Smooth muscle cell (in vitro differentiated cells): ENCODE results near the gene F8. TPM values are rescaled to one million over a fixed set of nuclear protein-coding genes. Genes with fewer than 3 reads are reported as not detected.
A peak's percentile ranks its signal among the peaks of the same experiment; 100 is the strongest.

Source experiments
- DNase-seq: peaks from one replicate; lab custom pipeline; 2025; ENCODE audit not compliant: unreplicated experiment; lab: John Stamatoyannopoulos, UW
- H2AFZ ChIP-seq: fragments of 200-600 bp; sonication (generic); 2 replicates; pipeline ENCODE4 v1.6.0; 2016; ENCODE audit warnings: antibody characterized with exemption, low read depth, mild to moderate bottlenecking
- H3F3A ChIP-seq: fragments of 200-600 bp; sonication (generic); 2 replicates; pipeline ENCODE4 v1.6.0; 2017; ENCODE audit warnings: antibody characterized with exemption, low read depth
- H3K27ac ChIP-seq: fragments of 200-600 bp; sonication (generic); 2 replicates; pipeline ENCODE4 v1.5.1; 2016; ENCODE audit warnings: low read depth, mild to moderate bottlenecking
- H3K27me3 ChIP-seq: fragments of 200-600 bp; sonication (generic); 2 replicates; pipeline ENCODE4 v1.6.1; 2016; ENCODE audit warnings: low read depth, mild to moderate bottlenecking
- H3K36me3 ChIP-seq: fragments of 200-600 bp; sonication (generic); 2 replicates; pipeline ENCODE4 v1.5.1; 2016; ENCODE audit warnings: low read depth
- H3K4me1 ChIP-seq: fragments of 200-600 bp; sonication (generic); 2 replicates; pipeline ENCODE4 v1.5.1; 2016; ENCODE audit warnings: low read depth
- H3K4me2 ChIP-seq: fragments of 200-600 bp; sonication (generic); 2 replicates; pipeline ENCODE4 v1.6.0; 2016; ENCODE audit warnings: mild to moderate bottlenecking
- H3K4me3 ChIP-seq: fragments of 200-600 bp; sonication (generic); 2 replicates; pipeline ENCODE4 v1.5.1; 2016; ENCODE audit warnings: mild to moderate bottlenecking
- H3K79me2 ChIP-seq: fragments of 200-600 bp; sonication (generic); 2 replicates; pipeline ENCODE4 v1.6.0; 2016; ENCODE audit warnings: low read depth, mild to moderate bottlenecking
- H3K9ac ChIP-seq: fragments of 200-600 bp; sonication (generic); 2 replicates; pipeline ENCODE4 v1.6.0; 2016; ENCODE audit warnings: low read depth
- H3K9me3 ChIP-seq: fragments of 200-600 bp; sonication (generic); replicated peaks from 2 replicates; pipeline ENCODE4 v1.5.1; 2016; ENCODE audit warnings: low read depth
- H4K20me1 ChIP-seq: fragments of 200-600 bp; sonication (generic); 2 replicates; pipeline ENCODE4 v1.6.0; 2016; ENCODE audit warnings: low read depth
- CTCF ChIP-seq: fragments of 200-600 bp; sonication (generic); IDR thresholded peaks from 2 replicates; pipeline ENCODE4 v1.5.1; 2017; ENCODE audit warnings: borderline replicate concordance, mild to moderate bottlenecking, antibody characterized with exemption; ENCODE audit not compliant: insufficient read depth, poor library complexity, severe bottlenecking
- WGBS: methylation state at CpG from one replicate; pipeline ENCODE4 v1.1.7; 2016; ENCODE audit warnings: low lambda C conversion rate; 5-methylcytosine and 5-hydroxymethylcytosine counted together
- polyA plus RNA-seq: library from polyadenylated mRNA; unstranded; fragments of >200 nt; fragmentation: Nextera tagmentation; extraction: Ambion mirVana; gene quantifications from 2 replicates; pipeline ENCODE4 v1.2.1, GENCODE V29; 2016
- total RNA-seq: library from RNA; depleted of rRNA; stranded (reverse); fragments of >200 nt; gene quantifications from 2 replicates; pipeline ENCODE4 v1.2.3, GENCODE V29; 2014

F8 gene
- total and polyA plus RNA-seq, 2 experiments from 2014 or later: 1.9 to 3.3 TPM

- Histone ChIP-seq H3K9me3 (no peaks in the 10 kb centered on the region), H3K27me3 (no peaks in the 10 kb centered on the region), H3K4me1 (no peaks in the 10 kb centered on the region), H2AFZ (no peak overlapping the region), H3K9ac (no peak overlapping the region), H3K27ac (no peak overlapping the region), H3F3A (no peaks in the 10 kb centered on the region), H3K79me2 (no peaks in the 10 kb centered on the region), H4K20me1 (no peaks in the 10 kb centered on the region), H3K4me3 (no peak overlapping the region), H3K36me3 (no peaks in the 10 kb centered on the region), H3K4me2 (no peak overlapping the region)
- no peak for DNase-seq
- no peak for TF ChIP-seq CTCF
Measured at GRCh38 chrX:154855256-154855655, 167.3 kb downstream of the F8 start.

- Histone ChIP-seq H4K20me1 (no peaks in the 10 kb centered on the region), H3K36me3 (no peaks in the 10 kb centered on the region), H3K4me2 (no peak overlapping the region), H3K9ac (no peak overlapping the region), H2AFZ (no peak overlapping the region), H3K27ac (no peak overlapping the region), H3K4me1 (no peaks in the 10 kb centered on the region), H3F3A (no peaks in the 10 kb centered on the region), H3K79me2 (no peaks in the 10 kb centered on the region), H3K4me3 (no peak overlapping the region), H3K27me3 (no peaks in the 10 kb centered on the region), H3K9me3 (peaks cover 3% of the 10 kb centered on the region)
- TF ChIP-seq CTCF: no peak
- DNase-seq: no peak
- WGBS: 72% methylated on average over 1 of the region's 1 CpG
Measured at GRCh38 chrX:154850957-154851611, 171.4 kb downstream of the F8 start.

GRCh38 chrX:154840856-154841255, 181.7 kb downstream of the F8 start:
- DNase-seq: no peak
- no peaks in the 10 kb centered on the region for H4K20me1 ChIP-seq
- H2AFZ ChIP-seq: no peak overlapping the region
- H3K27me3 ChIP-seq: no peaks in the 10 kb centered on the region
- WGBS: 86% methylated on average over 2 of the region's 2 CpGs
- H3K9me3 ChIP-seq: no peaks in the 10 kb centered on the region
- H3K4me3 ChIP-seq: no peak overlapping the region
- no peak overlapping the region for H3K4me2 ChIP-seq
- H3K79me2 ChIP-seq: no peaks in the 10 kb centered on the region
- TF ChIP-seq CTCF: peak; percentile 38
- H3K27ac ChIP-seq: no peak overlapping the region
- H3F3A ChIP-seq: no peaks in the 10 kb centered on the region
- no peak overlapping the region for H3K9ac ChIP-seq
- no peaks in the 10 kb centered on the region for H3K36me3 ChIP-seq
- H3K4me1 ChIP-seq: no peaks in the 10 kb centered on the region

- no peak overlapping the region for H3K27ac ChIP-seq
- H3K9me3 ChIP-seq: no peaks in the 10 kb centered on the region
- 82% methylated on average over 1 of the region's 1 CpG for WGBS
- H3K4me2 ChIP-seq: no peak overlapping the region
- no peak overlapping the region for H3K4me3 ChIP-seq
- no peaks in the 10 kb centered on the region for H3F3A ChIP-seq
- H3K9ac ChIP-seq: no peak overlapping the region
- no peak overlapping the region for H2AFZ ChIP-seq
- no peaks in the 10 kb centered on the region for H3K36me3 ChIP-seq
- H3K79me2 ChIP-seq: no peaks in the 10 kb centered on the region
- no peaks in the 10 kb centered on the region for H3K27me3 ChIP-seq
- H3K4me1 ChIP-seq: no peaks in the 10 kb centered on the region
- no peak for DNase-seq
- no peaks in the 10 kb centered on the region for H4K20me1 ChIP-seq
- no peak for TF ChIP-seq CTCF
Measured at GRCh38 chrX:154836163-154836562, 186.4 kb downstream of the F8 start.
